Chondrocyte (in vitro differentiated cells): ENCODE measurements around the gene TEX2. TPM values are rescaled to one million over a fixed set of nuclear protein-coding genes. Genes with fewer than 3 reads are reported as not detected.

Experiments
- DNase-seq: peaks from one replicate; pipeline ENCODE4 v3.0.0; 2021; ENCODE audit warnings: mixed read lengths, low spot score
- H3K27ac Mint-ChIP-seq: one replicate; pipeline ENCODE4 v1.8.0; 2021; ENCODE audit warnings: mild to moderate bottlenecking, moderate library complexity, mixed read lengths; ENCODE audit not compliant: unreplicated experiment
- H3K27me3 Mint-ChIP-seq: 2 replicates; pipeline ENCODE4 v1.8.0; 2021; ENCODE audit warnings: low read depth, mixed read lengths
- H3K36me3 Mint-ChIP-seq: 2 replicates; pipeline ENCODE4 v1.8.0; 2021; ENCODE audit warnings: low read depth, mixed read lengths
- H3K4me1 Mint-ChIP-seq: 2 replicates; pipeline ENCODE4 v1.8.0; 2021; ENCODE audit warnings: low read depth, mild to moderate bottlenecking, mixed read lengths
- H3K4me3 Mint-ChIP-seq: one replicate; pipeline ENCODE4 v1.8.0; 2021; ENCODE audit warnings: mild to moderate bottlenecking, moderate library complexity, mixed read lengths; ENCODE audit not compliant: unreplicated experiment
- H3K9me3 Mint-ChIP-seq: 2 replicates; pipeline ENCODE4 v1.8.0; 2021; ENCODE audit warnings: low read depth, mixed read lengths
- CTCF ChIP-seq: fragments of 200-600 bp; sonication (generic); IDR thresholded peaks from 2 replicates; pipeline ENCODE4 v1.5.0; 2021; ENCODE audit warnings: antibody characterized with exemption, mild to moderate bottlenecking, moderate library complexity
- total RNA-seq: library from RNA; stranded (reverse); gene quantifications from 3 replicates; pipeline ENCODE4 v1.2.1, GENCODE V29; 2021

Gene TEX2
- total RNA-seq, 1 donor from 2014 or later: 47.3 TPM

- H3K9me3 Mint-ChIP-seq: no peaks in the 10 kb centered on the region
These were observed 108.8 kb downstream of the TEX2 start for GRCh38 chr17:64154313-64154695.

GRCh38 chr17:64153565-64154312, 109.3 kb downstream of the TEX2 start:
- Mint-ChIP-seq H3K4me1 (peaks cover 49% of the 10 kb centered on the region), H3K4me3 (no peak overlapping the region), H3K27me3 (no peaks in the 10 kb centered on the region), H3K36me3 (peaks cover 10% of the 10 kb centered on the region), H3K27ac (no peak overlapping the region), H3K9me3 (no peaks in the 10 kb centered on the region)
- DNase-seq: no peak
- no peak for TF ChIP-seq CTCF

More at GRCh38 chr17:64154313-64154695, 108.8 kb downstream of the TEX2 start:
- Mint-ChIP-seq H3K4me3 (no peak overlapping the region), H3K36me3 (peaks cover 9% of the 10 kb centered on the region), H3K4me1 (peaks cover 54% of the 10 kb centered on the region), H3K27me3 (no peaks in the 10 kb centered on the region), H3K27ac (peak overlapping the region; percentile 34)
- no peak for DNase-seq
- TF ChIP-seq CTCF: no peak

GRCh38 chr17:64152428-64153125, 110.5 kb downstream of the TEX2 start:
- Mint-ChIP-seq H3K9me3 (no peaks in the 10 kb centered on the region), H3K4me3 (no peak overlapping the region), H3K27me3 (no peaks in the 10 kb centered on the region), H3K27ac (peak overlapping the region; percentile 19), H3K4me1 (peaks cover 48% of the 10 kb centered on the region), H3K36me3 (peaks cover 14% of the 10 kb centered on the region)
- no peak for DNase-seq
- TF ChIP-seq CTCF: no peak

GRCh38 chr17:64151016-64151368, 112.1 kb downstream of the TEX2 start:
- no peak overlapping the region for H3K27ac Mint-ChIP-seq
- no peak for DNase-seq
- peaks cover 48% of the 10 kb centered on the region for H3K4me1 Mint-ChIP-seq
- no peak for TF ChIP-seq CTCF
- no peaks in the 10 kb centered on the region for H3K27me3 Mint-ChIP-seq
- peaks cover 18% of the 10 kb centered on the region for H3K36me3 Mint-ChIP-seq
- H3K4me3 Mint-ChIP-seq: no peak overlapping the region
- H3K9me3 Mint-ChIP-seq: no peaks in the 10 kb centered on the region

- Mint-ChIP-seq H3K4me1 (peaks cover 43% of the 10 kb centered on the region), H3K27me3 (no peaks in the 10 kb centered on the region), H3K4me3 (no peak overlapping the region), H3K36me3 (peaks cover 18% of the 10 kb centered on the region), H3K27ac (no peak overlapping the region), H3K9me3 (no peaks in the 10 kb centered on the region)
- TF ChIP-seq CTCF: no peak
- DNase-seq: no peak
These were observed 112.6 kb downstream of the TEX2 start for GRCh38 chr17:64150237-64151015.
